Subcutaneous abdominal adipose tissue (tissue), 5 donors: ENCODE data around the gene PXT1.
"Not testable (repeated sequence)": the region's sequence is repeated elsewhere in the genome, so short reads cannot be mapped to it uniquely, and the experiment has no call there.

Experiments used
- H3K27ac ChIP-seq: one replicate; pipeline ENCODE4 v1.7.0; 2013; ENCODE audit warnings: low read depth, mild to moderate bottlenecking, inconsistent platforms, low read length, moderate library complexity
- H3K27me3 ChIP-seq, 5 donors: one replicate each; pipeline ENCODE4 v1.7.0; 2013; ENCODE audit warnings: low read length in 5 of 5, inconsistent platforms in 1 of 5; ENCODE audit not compliant: control insufficient read depth in 5 of 5, insufficient read depth in 4 of 5
- H3K36me3 ChIP-seq, 5 donors: one replicate each; pipeline ENCODE4 v1.7.0; 2013; ENCODE audit warnings: low read length in 5 of 5; ENCODE audit not compliant: control insufficient read depth in 5 of 5, insufficient read depth in 5 of 5
- H3K4me1 ChIP-seq, 5 donors: one replicate each; pipeline ENCODE4 v1.7.0; 2013; ENCODE audit warnings: low read length in 5 of 5, mild to moderate bottlenecking in 3 of 5, moderate library complexity in 1 of 5; ENCODE audit not compliant: control insufficient read depth in 5 of 5, insufficient read depth in 5 of 5
- H3K4me3 ChIP-seq, 5 donors: one replicate each; pipeline ENCODE4 v1.7.0; 2013; ENCODE audit warnings: low read length in 5 of 5, low read depth in 1 of 5
- H3K9ac ChIP-seq, 5 donors: one replicate each; pipeline ENCODE4 v1.7.0; 2013; ENCODE audit warnings: low read length in 5 of 5, mild to moderate bottlenecking in 4 of 5, moderate library complexity in 3 of 5
- H3K9me3 ChIP-seq, 5 donors: one replicate each; pipeline ENCODE4 v1.7.0; 2013; ENCODE audit warnings: low read length in 5 of 5; ENCODE audit not compliant: control insufficient read depth in 5 of 5
- donor health status: healthy.
- donor health status: healthy.
- donor health status: healthy.
- donor health status: healthy.
- donor health status: healthy.

Gene PXT1

DNA sequence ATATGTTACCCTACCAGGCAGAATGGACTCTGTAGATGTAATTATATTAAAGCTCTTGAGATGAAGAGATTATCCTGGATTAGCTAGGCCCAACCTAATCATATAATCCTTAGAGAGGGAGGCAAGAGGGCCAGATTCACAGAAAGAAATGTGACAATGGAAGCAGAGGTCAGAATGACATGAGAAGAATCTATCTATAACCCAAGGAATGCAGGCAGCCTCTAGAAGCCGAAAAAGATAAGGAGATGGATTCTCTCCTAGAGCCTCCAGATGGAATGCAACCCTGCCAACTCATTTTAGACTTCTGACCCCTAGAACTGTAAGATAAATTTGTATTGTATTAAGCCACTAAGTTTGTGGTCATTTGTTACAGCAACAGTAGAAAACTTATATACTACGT is 12.3 kb downstream of the PXT1 start:
- H3K4me1 ChIP-seq, result no peaks in the 10 kb centered on the region
- no peak overlapping the region for H3K4me3 ChIP-seq
- no peaks in the 10 kb centered on the region for H3K36me3 ChIP-seq
- H3K9me3 ChIP-seq, result no peaks in the 10 kb centered on the region
- no peak overlapping the region for H3K27ac ChIP-seq
- H3K27me3 ChIP-seq, result no peaks in the 10 kb centered on the region
- H3K9ac ChIP-seq, result no peak overlapping the region

- H3K9ac ChIP-seq, result no peak overlapping the region
- no peaks in the 10 kb centered on the region for H3K36me3 ChIP-seq
- no peak overlapping the region for H3K27ac ChIP-seq
- no peaks in the 10 kb centered on the region for H3K9me3 ChIP-seq
- peaks cover 0 to 1% (median 1%) of the 10 kb centered on the region in 5 donors for H3K4me1 ChIP-seq
- H3K27me3 ChIP-seq, result no peaks in the 10 kb centered on the region
- H3K4me3 ChIP-seq, result no peak overlapping the region
Measured at GRCh38 chr6:36428911-36429310, 13.7 kb downstream of the PXT1 start.

DNA sequence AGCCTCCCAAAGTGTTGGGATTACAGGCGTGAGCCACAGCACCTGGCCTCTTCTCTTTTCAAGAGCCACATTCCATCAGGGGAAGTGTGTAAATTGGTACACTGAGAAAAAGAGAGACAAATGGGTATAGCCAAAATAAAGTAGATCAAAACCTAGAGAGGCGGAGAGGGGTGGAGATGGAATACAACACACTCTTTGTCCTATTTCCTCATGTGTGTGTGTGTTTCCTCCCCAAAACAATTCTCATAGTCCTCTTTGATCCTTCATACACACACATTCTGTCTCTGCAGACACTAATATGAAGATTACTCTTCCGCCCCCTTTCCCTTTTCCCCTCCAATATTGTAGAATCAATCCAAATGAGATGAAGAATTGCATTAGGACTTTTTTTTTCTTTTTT is 16.0 kb downstream of the PXT1 start:
- H3K36me3 ChIP-seq, result no peaks in the 10 kb centered on the region
- H3K4me1 ChIP-seq, result peaks cover 6 to 14% (median 12%) of the 10 kb centered on the region in 5 donors
- no peak overlapping the region for H3K9ac ChIP-seq
- H3K4me3 ChIP-seq, result no peak overlapping the region
- H3K27ac ChIP-seq, result no peak overlapping the region
- no peaks in the 10 kb centered on the region for H3K27me3 ChIP-seq
- no peaks in the 10 kb centered on the region for H3K9me3 ChIP-seq

GRCh38 chr6:36423101-36423824 is 19.4 kb downstream of the PXT1 start:
- Histone ChIP-seq H3K9me3 (no peaks in the 10 kb centered on the region), H3K9ac (peak overlapping the region; percentile 66 to 92 (median 81)), H3K36me3 (no peaks in the 10 kb centered on the region), H3K4me3 (peak overlapping the region; percentile 67 to 91 (median 78)), H3K4me1 (peaks cover 6 to 14% (median 12%) of the 10 kb centered on the region in 5 donors), H3K27ac (peak overlapping the region; percentile 88), H3K27me3 (no peaks in the 10 kb centered on the region)

GRCh38 chr6:36422714-36423100 is 19.9 kb downstream of the PXT1 start:
- Histone ChIP-seq H3K27ac (peak overlapping the region; percentile 88), H3K9ac (peak overlapping the region; percentile 66 to 88 (median 70)), H3K4me1 (peaks cover 6 to 14% (median 12%) of the 10 kb centered on the region in 5 donors), H3K36me3 (no peaks in the 10 kb centered on the region), H3K4me3 (peak overlapping the region; percentile 67 to 87 (median 77)), H3K27me3 (no peaks in the 10 kb centered on the region), H3K9me3 (no peaks in the 10 kb centered on the region)

DNA sequence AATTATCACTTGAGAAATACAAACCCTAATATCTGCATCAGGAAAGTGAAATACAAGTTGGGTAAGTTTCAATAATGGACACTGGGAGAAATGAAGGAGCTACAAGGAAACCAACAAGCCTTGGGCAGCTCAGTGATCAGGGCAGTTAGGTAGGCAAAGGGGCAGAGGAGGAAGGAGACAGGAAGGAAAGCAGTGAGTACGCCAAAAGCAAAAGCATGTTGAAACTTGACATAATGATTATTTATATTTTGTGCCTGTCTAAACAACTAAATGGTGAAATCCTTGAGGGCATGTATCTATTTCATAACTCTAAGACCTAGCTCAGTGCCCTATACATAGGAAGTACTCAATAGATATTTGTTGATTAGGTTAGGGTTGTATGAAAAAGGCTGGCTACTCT is 23.3 kb downstream of the PXT1 start:
- Histone ChIP-seq H3K36me3 (no peaks in the 10 kb centered on the region), H3K4me3 (no peak overlapping the region), H3K9me3 (no peaks in the 10 kb centered on the region), H3K9ac (no peak overlapping the region), H3K4me1 (peaks cover 6 to 14% (median 12%) of the 10 kb centered on the region in 5 donors), H3K27me3 (no peaks in the 10 kb centered on the region), H3K27ac (no peak overlapping the region)

DNA sequence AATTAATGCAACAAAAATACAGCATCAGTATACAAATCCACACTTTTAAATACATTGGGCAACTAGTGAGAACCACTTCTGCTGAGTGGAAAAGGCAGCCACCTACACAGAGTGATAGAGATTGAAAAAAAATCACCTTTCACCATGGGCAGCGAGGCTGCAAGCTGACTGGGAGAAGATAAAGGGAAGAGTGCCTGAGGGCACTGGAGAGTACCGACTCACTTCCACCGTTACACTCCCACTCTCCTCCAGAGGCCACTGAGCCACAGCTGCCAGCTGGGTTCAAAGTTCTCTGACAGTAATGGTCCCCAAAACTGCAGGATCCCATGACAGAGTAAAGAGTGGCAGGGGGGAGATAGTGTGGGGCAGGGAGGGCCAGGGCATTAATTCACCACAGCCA is 24.1 kb downstream of the PXT1 start:
- no peak overlapping the region for H3K4me3 ChIP-seq
- no peak overlapping the region for H3K27ac ChIP-seq
- no peaks in the 10 kb centered on the region for H3K27me3 ChIP-seq
- H3K36me3 ChIP-seq, result no peaks in the 10 kb centered on the region
- no peaks in the 10 kb centered on the region for H3K9me3 ChIP-seq
- H3K9ac ChIP-seq, result no peak overlapping the region
- peaks cover 6 to 10% (median 7%) of the 10 kb centered on the region in 5 donors for H3K4me1 ChIP-seq

GRCh38 chr6:36414481-36414880 is 28.2 kb downstream of the PXT1 start:
- Histone ChIP-seq H3K27me3 (no peaks in the 10 kb centered on the region), H3K36me3 (no peaks in the 10 kb centered on the region), H3K9ac (no peak overlapping the region), H3K9me3 (peaks cover 0 to 3% (median 0%) of the 10 kb centered on the region in 5 donors), H3K4me1 (no peaks in the 10 kb centered on the region), H3K4me3 (no peak overlapping the region), H3K27ac (no peak overlapping the region)

- Histone ChIP-seq H3K27ac (no peak overlapping the region), H3K9ac (no peak overlapping the region), H3K9me3 (peaks cover 0 to 3% (median 0%) of the 10 kb centered on the region in 5 donors), H3K36me3 (no peaks in the 10 kb centered on the region), H3K27me3 (no peaks in the 10 kb centered on the region), H3K4me3 (no peak overlapping the region), H3K4me1 (no peaks in the 10 kb centered on the region)
Measured at GRCh38 chr6:36413489-36414480, 28.9 kb downstream of the PXT1 start.

GRCh38 chr6:36409718-36410117 is 32.9 kb downstream of the PXT1 start:
- not testable (repeated sequence) for H3K9ac ChIP-seq, H3K9me3 ChIP-seq, H3K4me1 ChIP-seq, H3K36me3 ChIP-seq, H3K27ac ChIP-seq, H3K4me3 ChIP-seq, H3K27me3 ChIP-seq
